Left kidney (tissue), 2 donors: Measurements from ENCODE around the gene LGALS1. TPM values are rescaled to one million over a fixed set of nuclear protein-coding genes. Genes with fewer than 3 reads are reported as not detected.

Source experiments
- DNase-seq: peaks from one replicate; pipeline ENCODE4 v3.0.0-alpha.2; 2013
- polyA plus RNA-seq: library from polyadenylated mRNA; unstranded; fragments of 120-200 nt; gene quantifications from one replicate; pipeline ENCODE4 v1.2.1, GENCODE V29; 2013; ENCODE audit not compliant: insufficient read length

Gene LGALS1
- polyA plus RNA-seq, 1 donor = 326 TPM

GRCh38 chr22:37661160-37661924 lies 14.1 kb upstream of the LGALS1 start:
- peak; percentile 55 for DNase-seq

GRCh38 chr22:37662039-37662438 lies 13.4 kb upstream of the LGALS1 start:
- DNase-seq = no peak

- DNase-seq = no peak
Measured at GRCh38 chr22:37663521-37664140, 11.8 kb upstream of the LGALS1 start.

- no peak for DNase-seq
Measured at GRCh38 chr22:37664249-37665101, 11.0 kb upstream of the LGALS1 start.

GRCh38 chr22:37665487-37665886 lies 9.9 kb upstream of the LGALS1 start:
- DNase-seq = no peak

- no peak for DNase-seq
Measured at GRCh38 chr22:37669586-37669985, 5.8 kb upstream of the LGALS1 start.

GRCh38 chr22:37672206-37672919 lies 3.1 kb upstream of the LGALS1 start:
- no peak for DNase-seq

- DNase-seq = no peak
Measured at GRCh38 chr22:37672920-37673455, 2.4 kb upstream of the LGALS1 start.

- DNase-seq = no peak
Measured at GRCh38 chr22:37674248-37674647, 1.2 kb upstream of the LGALS1 start.

GRCh38 chr22:37675930-37676735 lies 697 bp downstream of the LGALS1 start:
- no peak for DNase-seq

- DNase-seq = peak; percentile 91
Measured at GRCh38 chr22:37676736-37677492, 1.5 kb downstream of the LGALS1 start.

GRCh38 chr22:37677493-37677974 lies 2.1 kb downstream of the LGALS1 start:
- no peak for DNase-seq

- DNase-seq = no peak
Measured at GRCh38 chr22:37678372-37678771, 2.9 kb downstream of the LGALS1 start.

- no peak for DNase-seq
Measured at GRCh38 chr22:37679670-37680069, 4.2 kb downstream of the LGALS1 start.

- no peak for DNase-seq
Measured at GRCh38 chr22:37680191-37680851, 4.9 kb downstream of the LGALS1 start.

- no peak for DNase-seq
Measured at GRCh38 chr22:37681001-37681424, 5.6 kb downstream of the LGALS1 start.

- DNase-seq = peak; percentile 55
Measured at GRCh38 chr22:37681556-37682049, 6.2 kb downstream of the LGALS1 start.

GRCh38 chr22:37684803-37685615 lies 9.6 kb downstream of the LGALS1 start:
- DNase-seq = no peak
